GM12878 (cell line): Measurements from ENCODE around the gene ITGA7. TPM values are rescaled to one million over a fixed set of nuclear protein-coding genes. Genes with fewer than 3 reads are reported as not detected.

Source experiments
- ATAC-seq: fragments of 200-7000 bp; cut with Tn5 transposase; 3 replicates; pipeline ENCODE4 v1.9.1; 2020; ENCODE audit warnings: mild to moderate bottlenecking, moderate library complexity
- BruUV-seq: library from RNA; stranded (reverse); fragments of 400-500 nt; replicated peaks from 2 replicates; lab custom pipeline; 2021; lab: Mats Ljungman, UMichigan
- CTCF ChIA-PET: fragments of 300-600 bp; sonication (Branson Sonifier 250); formaldehyde crosslinking; extraction: SDS; loops from one replicate; lab custom pipeline; 2021; ENCODE audit warnings: inconsistent platforms; lab: Yijun Ruan, JAX
- POLR2A ChIA-PET: fragments of 350-600 bp; formaldehyde crosslinking; extraction: SDS; loops from one replicate; lab custom pipeline; 2021; ENCODE audit warnings: inconsistent platforms; lab: Charles Lee
- RAD21 ChIA-PET: fragments of 300-600 bp; sonication (Branson Sonifier 250); formaldehyde crosslinking; loops from one replicate; lab custom pipeline; 2023; ENCODE audit warnings: antibody characterized with exemption; ENCODE audit not compliant: unreplicated experiment; lab: Charles Lee
- SMC1A ChIA-PET: fragments of 300-600 bp; sonication (Branson Sonifier 250); formaldehyde crosslinking; loops from one replicate; lab custom pipeline; 2023; ENCODE audit not compliant: unreplicated experiment, uncharacterized antibody; lab: Charles Lee
- DNase-seq: peaks from one replicate; pipeline ENCODE4 v3.0.0-alpha.2; 2011; ENCODE audit warnings: low read depth, low spot score
- FAIRE-seq: peaks from 3 replicates; lab custom pipeline; 2011; peaks lifted over from hg19 to GRCh38; lab: Jason Lieb, UNC
- H2AFZ ChIP-seq: 2 replicates; pipeline ENCODE4 v1.6.0; 2011; ENCODE audit warnings: low read depth, low read length, control low read depth; ENCODE audit not compliant: control insufficient read depth
- H3K27ac ChIP-seq: 2 replicates; pipeline ENCODE4 v1.5.1; 2011; ENCODE audit warnings: control low read depth; ENCODE audit not compliant: control insufficient read depth, insufficient read depth
- H3K27me3 ChIP-seq, 2 experiments: replicated peaks in 1 of 2; 2 replicates each; pipeline versions ENCODE4 v1.6.0 to v1.6.1; 2011; ENCODE audit warnings: low read length in 1 of 2; ENCODE audit not compliant: control insufficient read depth in 2 of 2, insufficient read depth in 2 of 2
- H3K36me3 ChIP-seq, 2 experiments: 2 replicates each; pipeline ENCODE4 v1.5.1; 2011; ENCODE audit warnings: low read length in 1 of 2; ENCODE audit not compliant: control insufficient read depth in 2 of 2, insufficient read depth in 2 of 2
- H3K4me1 ChIP-seq: 2 replicates; pipeline ENCODE4 v1.6.1; 2011; ENCODE audit warnings: mild to moderate bottlenecking, low read length, moderate library complexity, mixed read lengths; ENCODE audit not compliant: control insufficient read depth, insufficient read depth
- H3K4me2 ChIP-seq: 2 replicates; pipeline ENCODE4 v1.6.0; 2011; ENCODE audit warnings: control low read depth; ENCODE audit not compliant: control insufficient read depth, insufficient read depth
- H3K4me3 ChIP-seq: fragments of 200-600 bp; sonication (generic); 2 replicates; pipeline ENCODE4 v1.5.1; 2016
- H3K79me2 ChIP-seq: 2 replicates; pipeline ENCODE4 v1.6.0; 2011; ENCODE audit warnings: low read length; ENCODE audit not compliant: control insufficient read depth, insufficient read depth
- H3K9ac ChIP-seq: 2 replicates; pipeline ENCODE4 v1.8.0; 2011; ENCODE audit warnings: low read length, control low read depth, mixed read lengths; ENCODE audit not compliant: control insufficient read depth, insufficient read depth
- H3K9me3 ChIP-seq: replicated peaks from 3 replicates; pipeline ENCODE4 v1.5.1; 2011; ENCODE audit warnings: mild to moderate bottlenecking, low read length; ENCODE audit not compliant: control insufficient read depth, insufficient read depth
- H4K20me1 ChIP-seq: 2 replicates; pipeline ENCODE4 v1.6.0; 2011; ENCODE audit not compliant: control insufficient read depth, insufficient read depth
- CBX5 ChIP-seq: sonication (generic); IDR thresholded peaks from 2 replicates; pipeline ENCODE4 v1.6.1; 2016; ENCODE audit warnings: low read depth, moderate library complexity, mild to moderate bottlenecking, inconsistent platforms
- CEBPZ ChIP-seq: fragments of 150-350 bp; IDR thresholded peaks from 2 replicates; pipeline ENCODE4 v1.6.1; 2016; ENCODE audit warnings: low read depth, low read length
- EED ChIP-seq: sonication (generic); IDR thresholded peaks from 2 replicates; pipeline ENCODE4 v1.6.1; 2016; ENCODE audit warnings: antibody characterized with exemption, low read depth
- JUNB ChIP-seq: IDR thresholded peaks from 2 replicates; pipeline ENCODE4 v1.6.1; 2016; ENCODE audit warnings: antibody characterized with exemption, mild to moderate bottlenecking
- MLLT1 ChIP-seq: fragments of 450-650 bp; IDR thresholded peaks from 2 replicates; pipeline ENCODE4 v1.6.1; 2016; ENCODE audit warnings: mild to moderate bottlenecking
- MTA3 ChIP-seq: IDR thresholded peaks from 2 replicates; pipeline ENCODE4 v1.6.1; 2012; ENCODE audit warnings: low read length, inconsistent platforms, borderline replicate concordance
- NR2C2 ChIP-seq: IDR thresholded peaks from 2 replicates; pipeline ENCODE4 v1.6.1; 2011; ENCODE audit warnings: borderline replicate concordance, low read depth; ENCODE audit not compliant: control insufficient read depth, insufficient read length
- RAD51 ChIP-seq: fragments of 450-650 bp; IDR thresholded peaks from 2 replicates; pipeline ENCODE4 v1.6.1; 2016; ENCODE audit warnings: moderate library complexity, mild to moderate bottlenecking, inconsistent platforms
- RB1 ChIP-seq: fragments of 450-650 bp; formaldehyde crosslinking; IDR thresholded peaks from 2 replicates; pipeline ENCODE4 v1.6.1; 2017; ENCODE audit warnings: mild to moderate bottlenecking, borderline replicate concordance
- SUZ12 ChIP-seq: fragments of 200-600 bp; sonication (generic); IDR thresholded peaks from one replicate; pipeline ENCODE4 v1.6.1; 2018; ENCODE audit warnings: antibody characterized with exemption, mild to moderate bottlenecking; ENCODE audit not compliant: unreplicated experiment
- TCF12 ChIP-seq: IDR thresholded peaks from 2 replicates; pipeline ENCODE4 v1.6.1; 2011; ENCODE audit warnings: low read depth, mild to moderate bottlenecking, low read length
- YBX1 ChIP-seq: fragments of 450-650 bp; IDR thresholded peaks from 2 replicates; pipeline ENCODE4 v1.6.1; 2016; ENCODE audit warnings: antibody characterized with exemption
- WGBS: methylation state at CpG from one replicate; pipeline ENCODE4 v1.1.6; 2016; ENCODE audit warnings: low lambda C conversion rate; ENCODE audit not compliant: insufficient replicate concordance, insufficient coverage; ENCODE audit errors: missing lambda C conversion rate; 5-methylcytosine and 5-hydroxymethylcytosine counted together
- in situ Hi-C: fragments of 300-500 bp; cut with MboI; formaldehyde crosslinking; loops from 9 replicates; pipeline ENCODE4 v1.14.3; 2018; ENCODE audit warnings: mixed read lengths
- intact Hi-C: fragments of 100-400 bp; cut with micrococcal nuclease; formaldehyde crosslinking; loops from one replicate; pipeline ENCODE4 v1.14.2; 2022; ENCODE audit not compliant: unreplicated experiment
- polyA plus RNA-seq, 11 experiments: library from polyadenylated mRNA; depleted of rRNA in 4 of 11; unstranded in 6 of 11; stranded (reverse) in 5 of 11; fragments of >200 nt; fragmentation: Nextera tagmentation in 4 of 11; fragmentation: Illumina TruSeq in 1 of 11; extraction: Ambion mirVana in 4 of 11; extraction: Trizol in 1 of 11; gene quantifications; 1 replicate in 1 of 11; 2 replicates in 10 of 11; pipeline versions ENCODE4 v1.2.1 to v1.2.3, GENCODE V29; 2011 to 2016; ENCODE audit warnings: inconsistent platforms in 2 of 11, missing spikeins in 2 of 11, low read depth in 1 of 11
- total RNA-seq, 4 experiments: library from RNA; depleted of rRNA in 3 of 4; stranded (reverse); fragments of >200 nt in 3 of 4; fragmentation: Illumina TruSeq in 1 of 4; extraction: Trizol in 1 of 4; gene quantifications; 2 replicates each; pipeline versions ENCODE4 v1.2.1 to v1.2.3, GENCODE V29; 2013 to 2021

Gene ITGA7
- total and polyA plus RNA-seq, 10 of the 15 experiments (the other 5 are each of a cell fraction or from before 2014, with no cell fraction given) = 0.18 to 5.1 (median 1.5) TPM

GRCh38 chr12:55713721-55714120, 6.0 kb upstream of the ITGA7 start:
- ChIA-PET RAD21 (no interaction called here), CTCF (interaction anchor here (1.2 to 2.9 kb wide), 2 partner anchors 8 to 32 kb away, joined by 3 to 11 read pairs; a partner anchor contains a TSS), SMC1A (no interaction called here), POLR2A (interaction anchor here (0.6 kb wide), 1 partner anchor 27 kb away, joined by 6 read pairs; no protein-coding TSS in a partner anchor)
- H3K79me2 ChIP-seq = peaks cover 13% of the 10 kb centered on the region
- H4K20me1 ChIP-seq = no peaks in the 10 kb centered on the region
- H3K27ac ChIP-seq = no peak overlapping the region
- ATAC-seq = no peak
- peaks cover 19% of the 10 kb centered on the region for H3K4me1 ChIP-seq
- no peak for TF ChIP-seq NR2C2
- no peak for TF ChIP-seq RAD51
- TF ChIP-seq MLLT1 = no peak
- TF ChIP-seq RB1 = no peak
- TF ChIP-seq JUNB = no peak
- TF ChIP-seq SUZ12 = no peak
- TF ChIP-seq EED = no peak
- TF ChIP-seq MTA3 = no peak
- TF ChIP-seq YBX1 = no peak
- no peak for TF ChIP-seq CBX5
- no peak for TF ChIP-seq CEBPZ
- TF ChIP-seq TCF12 = no peak
- H3K27me3 ChIP-seq = no peaks in the 10 kb centered on the region; a peak in 1 of 4 replicates
- no TSS peak for BruUV-seq
- H3K9ac ChIP-seq = no peak overlapping the region
- in situ Hi-C loops = no loop called here
- FAIRE-seq = no peak
- no peak overlapping the region for H3K4me3 ChIP-seq
- 89% methylated on average over 2 of the region's 2 CpGs for WGBS
- no peaks in the 10 kb centered on the region for H3K9me3 ChIP-seq
- H3K36me3 ChIP-seq = no peaks in the 10 kb centered on the region
- no peak overlapping the region for H3K4me2 ChIP-seq
- no peak overlapping the region for H2AFZ ChIP-seq
- intact Hi-C loops = no loop called here
- DNase-seq = no peak
